ENCODE measurements around the gene ATM.

DNA sequence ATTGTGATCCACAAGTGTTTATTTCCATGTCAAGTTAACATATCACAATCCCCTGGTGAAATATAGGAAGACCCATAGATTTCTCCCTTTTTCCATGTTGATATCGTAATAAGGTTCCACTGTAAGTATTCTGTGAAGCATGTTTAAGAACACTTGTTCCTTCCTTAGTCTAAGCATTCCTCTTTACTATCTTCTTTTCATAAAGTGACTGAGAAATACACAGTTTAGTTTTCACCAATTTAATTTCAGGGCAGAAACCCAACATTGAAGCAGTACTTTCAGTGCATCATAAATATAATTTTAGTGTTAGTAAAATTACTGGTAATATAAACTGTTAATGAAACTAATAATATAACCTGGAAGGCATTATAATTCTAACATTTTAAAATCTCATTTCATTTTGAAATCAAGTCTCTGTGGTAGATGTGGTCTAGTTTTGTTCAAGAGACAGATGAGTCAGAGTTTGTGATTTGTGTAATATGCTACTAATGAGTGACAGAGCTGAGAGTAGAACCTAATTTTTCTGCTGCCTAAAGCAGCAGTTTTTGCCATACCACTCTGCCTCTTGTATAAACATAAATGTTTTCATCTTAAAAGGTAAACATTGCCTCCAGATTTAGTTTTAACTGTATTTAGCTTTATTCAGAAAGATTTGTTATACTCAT, 79.4 kb downstream of the ATM start:
- TF ChIP-seq EZH2 (IDR thresholded peaks at IDR 0.05; ENCODE audit: low read length, missing control alignments), result no peak
- TF ChIP-seq, protein P1, sequence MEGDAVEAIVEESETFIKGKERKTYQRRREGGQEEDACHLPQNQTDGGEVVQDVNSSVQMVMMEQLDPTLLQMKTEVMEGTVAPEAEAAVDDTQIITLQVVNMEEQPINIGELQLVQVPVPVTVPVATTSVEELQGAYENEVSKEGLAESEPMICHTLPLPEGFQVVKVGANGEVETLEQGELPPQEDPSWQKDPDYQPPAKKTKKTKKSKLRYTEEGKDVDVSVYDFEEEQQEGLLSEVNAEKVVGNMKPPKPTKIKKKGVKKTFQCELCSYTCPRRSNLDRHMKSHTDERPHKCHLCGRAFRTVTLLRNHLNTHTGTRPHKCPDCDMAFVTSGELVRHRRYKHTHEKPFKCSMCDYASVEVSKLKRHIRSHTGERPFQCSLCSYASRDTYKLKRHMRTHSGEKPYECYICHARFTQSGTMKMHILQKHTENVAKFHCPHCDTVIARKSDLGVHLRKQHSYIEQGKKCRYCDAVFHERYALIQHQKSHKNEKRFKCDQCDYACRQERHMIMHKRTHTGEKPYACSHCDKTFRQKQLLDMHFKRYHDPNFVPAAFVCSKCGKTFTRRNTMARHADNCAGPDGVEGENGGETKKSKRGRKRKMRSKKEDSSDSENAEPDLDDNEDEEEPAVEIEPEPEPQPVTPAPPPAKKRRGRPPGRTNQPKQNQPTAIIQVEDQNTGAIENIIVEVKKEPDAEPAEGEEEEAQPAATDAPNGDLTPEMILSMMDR (conservative IDR thresholded peaks at IDR 0.05 in 1 of 2, IDR thresholded peaks at IDR 0.05 in 1 of 2; ENCODE audit: low read depth in 1 of 2, low read length in 2 of 2), result no peak
